HPDE6-E6E7 (cell line): ENCODE results near the gene MRPL40.
"Not testable (repeated sequence)": the region's sequence is repeated elsewhere in the genome, so short reads cannot be mapped to it uniquely, and the experiment has no call there.

Experiments used
- DNase-seq: peaks from one replicate; pipeline ENCODE4 v3.0.0; 2011; ENCODE audit warnings: missing footprints; ENCODE audit errors: extremely low spot score

The MRPL40 gene

DNA sequence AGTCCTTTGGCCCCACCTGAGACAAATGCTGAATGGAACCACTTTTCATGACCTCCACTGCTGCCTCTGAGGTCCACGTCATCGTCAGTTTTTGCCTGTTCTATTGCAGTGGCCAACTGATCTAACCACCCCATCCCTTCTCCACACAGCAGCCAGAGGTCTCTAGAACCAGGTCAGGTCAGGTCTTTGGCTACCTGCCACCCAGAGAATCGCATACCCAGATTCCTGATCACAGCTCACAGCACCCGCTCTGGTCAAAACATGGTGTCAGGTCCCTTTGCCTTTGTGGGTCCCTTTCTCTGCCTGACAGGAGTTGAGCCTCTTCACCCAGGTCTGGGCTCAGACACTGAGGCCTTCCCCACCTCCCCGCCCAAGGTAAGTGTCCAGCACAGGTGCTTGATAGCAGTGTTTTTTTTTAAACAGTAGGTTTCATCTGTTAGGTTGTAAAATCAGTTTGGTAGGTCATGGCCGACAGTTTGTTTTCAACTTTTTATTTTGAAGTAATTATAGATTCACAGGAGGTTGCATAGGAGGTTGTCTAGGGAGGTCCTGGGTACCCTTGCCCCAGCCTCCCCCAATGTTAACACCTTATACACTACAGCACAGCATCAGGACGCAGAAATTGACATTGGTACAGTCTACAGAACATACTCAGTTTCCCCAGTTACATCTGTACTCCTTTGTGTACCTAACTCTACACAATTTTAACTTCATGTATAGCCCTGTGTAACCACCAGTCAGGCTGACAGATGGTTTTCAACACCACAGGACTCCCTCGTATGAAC lies 8.3 kb downstream of the MRPL40 start:
- no peak for DNase-seq

DNA sequence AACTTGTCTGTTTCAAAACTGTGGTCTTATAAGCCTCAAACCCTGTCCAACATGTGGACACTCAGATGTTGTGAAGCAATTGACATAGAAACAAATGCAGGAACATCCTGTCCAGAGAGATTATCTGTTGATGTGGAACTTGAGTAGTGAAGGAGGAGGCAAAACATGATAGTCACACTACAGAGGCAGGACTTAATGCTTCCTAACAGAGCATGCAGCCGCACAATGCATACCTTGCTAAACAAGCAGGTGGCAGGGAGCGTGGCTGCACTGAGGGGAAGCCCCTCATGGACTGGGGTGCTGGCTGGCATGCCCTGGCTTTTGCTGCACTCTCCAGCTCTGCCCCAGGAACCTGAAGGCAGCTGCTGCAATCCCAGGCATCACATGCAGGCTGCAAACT lies 9.8 kb downstream of the MRPL40 start:
- no peak for DNase-seq

DNA sequence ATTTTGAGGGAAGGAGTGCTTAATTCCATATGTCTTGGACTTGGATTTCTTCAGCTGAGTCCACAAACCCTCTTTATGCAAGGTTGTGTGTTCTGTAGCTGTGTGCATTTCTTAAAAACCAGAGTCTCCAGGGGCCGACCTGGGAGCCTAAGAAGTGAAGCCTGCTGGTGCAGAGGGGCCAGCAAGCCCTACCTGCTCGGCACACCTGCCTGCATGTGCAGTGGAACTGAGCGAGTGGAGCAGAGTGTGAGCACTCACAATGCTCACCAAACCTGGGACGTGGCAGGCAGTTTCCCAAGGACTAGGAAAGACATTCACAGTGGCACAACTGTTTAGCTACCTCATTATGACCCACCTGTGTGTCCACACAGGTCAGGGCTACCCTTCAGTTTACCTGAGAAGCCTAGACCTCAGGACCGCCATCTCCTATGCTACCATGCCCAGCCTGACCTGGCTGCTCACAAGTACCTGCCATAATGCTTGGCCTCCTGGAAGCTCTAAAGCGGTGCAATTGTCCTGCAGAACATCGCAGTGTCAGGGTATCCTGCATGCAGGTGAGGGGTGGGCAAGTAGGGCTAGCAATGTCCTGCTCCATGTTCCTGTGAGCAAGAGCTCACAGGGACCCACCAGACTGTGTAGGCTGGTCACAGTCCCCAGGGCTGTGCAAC lies 11.3 kb downstream of the MRPL40 start:
- DNase-seq = no peak

DNA sequence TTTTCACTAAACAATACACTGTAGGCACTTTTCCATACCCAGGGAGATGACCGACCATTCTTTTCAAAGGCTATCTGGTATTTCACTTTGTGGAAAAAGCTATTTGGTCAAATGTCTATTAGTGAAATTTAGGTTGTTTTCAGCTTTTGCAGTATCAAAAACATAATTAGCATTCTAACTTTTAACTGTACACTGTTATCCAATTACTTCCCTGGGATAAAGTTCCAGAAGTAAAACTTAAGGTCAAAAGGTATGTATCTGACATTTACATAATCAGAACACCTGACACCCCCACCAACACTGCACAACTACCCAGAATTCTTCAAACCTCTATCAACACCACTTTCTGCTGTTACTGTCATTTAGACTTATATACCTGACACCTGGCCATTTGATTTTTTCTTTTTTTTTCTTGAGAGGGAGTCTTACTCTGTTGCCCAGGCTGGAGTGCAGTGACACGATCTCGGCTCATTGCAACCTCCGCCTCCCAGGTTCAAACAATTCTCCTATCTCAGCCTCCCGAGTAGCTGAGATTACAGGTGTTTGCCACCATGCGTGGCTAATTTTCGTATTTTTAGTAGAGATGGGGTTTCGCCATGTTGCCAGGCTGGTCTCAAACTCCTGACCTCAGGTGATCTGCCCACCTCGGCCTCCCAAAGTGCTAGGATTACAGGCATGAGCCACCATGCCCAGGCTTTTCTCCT lies 13.1 kb downstream of the MRPL40 start:
- DNase-seq = not testable (repeated sequence)

DNA sequence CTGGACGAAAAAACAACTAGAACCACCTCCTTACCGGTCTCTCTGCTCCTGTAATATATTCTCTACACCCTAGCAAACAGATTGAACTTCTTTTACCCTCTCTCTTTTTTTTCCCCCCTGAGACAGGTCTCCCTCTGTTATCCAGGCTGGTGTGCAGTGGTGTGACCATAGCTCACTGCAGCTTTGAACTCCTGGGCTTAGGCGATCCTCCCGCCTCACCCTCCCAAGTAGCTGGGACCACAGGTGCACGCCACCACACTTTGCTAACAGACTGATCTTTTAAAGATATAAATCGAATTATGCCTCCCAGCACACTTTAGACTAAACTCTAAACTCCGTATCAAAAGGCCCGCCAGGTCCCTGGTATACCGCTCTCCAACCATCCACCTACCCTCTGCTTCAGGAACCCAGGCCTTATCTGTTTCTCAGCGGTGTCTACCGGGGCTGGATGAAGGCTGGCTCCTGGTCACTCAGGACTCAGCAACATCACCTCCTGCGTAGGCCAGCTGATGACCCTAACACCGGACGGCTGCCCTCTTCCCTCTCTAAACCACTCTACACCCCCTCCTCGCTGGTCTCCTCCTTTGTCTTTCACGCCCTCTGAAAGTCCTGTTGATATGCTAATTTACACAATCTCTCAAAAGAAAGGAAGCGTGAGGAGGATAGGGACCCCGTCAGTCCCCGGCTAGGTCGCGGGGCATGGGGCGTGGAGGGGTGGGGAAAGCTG lies 14.4 kb downstream of the MRPL40 start:
- DNase-seq = no peak

DNA sequence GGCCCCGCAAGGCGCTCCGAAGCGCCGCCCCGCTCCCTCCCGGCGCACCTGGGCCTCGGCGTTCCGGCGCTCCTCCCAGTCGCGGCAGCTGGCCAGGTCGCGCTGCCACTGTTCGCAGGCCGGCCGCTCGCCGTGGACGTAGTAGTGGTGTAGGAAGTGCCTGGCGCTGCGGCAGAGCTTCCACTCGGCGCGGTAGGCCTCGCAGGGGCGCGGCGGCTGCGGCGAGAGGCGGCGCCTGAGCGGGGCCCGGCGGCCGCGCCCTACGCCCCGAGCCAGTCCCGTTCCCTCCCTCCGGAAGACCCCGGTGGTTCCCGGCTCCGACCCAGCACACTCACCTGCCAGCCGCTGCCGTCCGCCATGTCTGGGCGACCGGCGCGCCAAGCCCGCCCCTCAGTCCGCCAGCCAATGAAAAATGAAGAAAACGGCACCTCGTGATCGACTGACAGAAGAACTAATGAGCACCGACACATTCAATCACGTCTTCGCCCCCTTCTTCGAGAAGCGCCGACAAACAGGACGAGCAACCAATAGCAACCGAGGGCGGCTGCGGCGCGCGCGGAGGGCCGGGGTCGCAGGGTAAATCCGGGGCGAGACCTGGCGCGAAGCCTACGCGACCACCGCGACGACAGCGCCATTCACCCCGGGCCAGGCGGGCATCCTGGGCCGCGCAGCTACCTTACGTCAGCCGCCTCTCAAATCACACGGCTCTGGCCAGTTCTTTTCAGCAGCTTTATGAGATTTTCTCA lies 15.2 kb downstream of the MRPL40 start, which contains the start of gene C22orf39:
TSS of gene C22orf39 (minus strand) at position 382 of the 746 bp plus-strand sequence. CDS start at position 359, 23 bp downstream.
- peak; percentile 95 for DNase-seq

DNA sequence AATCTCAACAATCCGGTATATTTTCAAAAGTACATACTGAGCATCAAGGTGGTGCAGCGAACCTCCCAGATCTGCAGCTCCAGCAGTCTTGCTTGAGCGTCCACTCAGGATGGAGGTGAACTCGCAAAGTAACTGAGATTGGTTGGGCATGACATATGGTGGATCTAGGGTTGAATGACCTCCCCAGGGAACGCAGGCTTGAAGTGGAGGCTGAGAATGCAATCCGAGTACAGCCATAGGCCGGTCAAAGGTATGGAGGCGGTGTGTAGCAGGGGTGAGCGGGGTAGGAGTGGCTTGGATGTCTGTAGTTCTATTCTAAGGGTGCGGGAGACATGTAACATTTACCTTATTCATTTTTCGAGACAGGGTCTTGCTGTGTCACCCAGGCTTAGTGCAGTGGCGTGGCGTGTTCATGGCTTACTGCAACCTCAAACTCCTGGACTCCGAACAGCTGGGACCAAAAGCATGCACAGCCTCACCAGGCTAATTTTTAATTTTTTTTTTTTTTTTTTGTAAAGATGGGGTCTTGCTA lies 15.8 kb downstream of the MRPL40 start:
- DNase-seq = peak; percentile 70

DNA sequence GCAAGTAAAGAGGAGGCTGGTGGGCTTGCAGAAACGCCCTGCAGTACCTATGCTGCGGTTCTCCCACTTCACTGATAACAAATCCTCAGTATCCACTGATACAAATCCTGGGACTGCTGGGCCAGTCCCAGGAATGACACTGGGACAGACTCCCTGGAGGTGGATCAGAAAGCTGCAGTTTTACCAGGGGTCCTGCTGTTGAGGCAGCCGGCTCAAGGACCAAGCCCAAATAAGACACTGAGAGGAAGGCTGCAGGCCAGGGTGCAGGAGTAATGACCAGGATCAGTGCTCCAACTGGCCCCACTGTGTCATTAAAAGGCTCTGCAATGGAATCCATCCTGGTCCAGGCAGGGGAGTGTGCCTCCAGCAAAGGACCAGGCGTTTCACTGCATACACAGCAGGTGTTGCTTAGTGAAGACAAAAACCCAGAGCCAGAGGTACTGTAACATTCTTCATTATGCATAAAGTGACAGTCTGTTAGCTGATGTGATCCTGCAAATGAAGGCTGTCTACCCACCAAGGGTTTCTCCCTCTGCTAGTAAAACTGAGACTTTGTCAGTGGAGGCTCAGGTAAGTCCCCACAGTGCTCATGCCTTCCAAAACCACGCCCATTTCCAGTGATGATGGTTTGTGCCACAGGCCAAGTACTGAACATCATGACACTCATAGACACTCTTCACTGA lies 16.5 kb downstream of the MRPL40 start:
- DNase-seq = no peak

DNA sequence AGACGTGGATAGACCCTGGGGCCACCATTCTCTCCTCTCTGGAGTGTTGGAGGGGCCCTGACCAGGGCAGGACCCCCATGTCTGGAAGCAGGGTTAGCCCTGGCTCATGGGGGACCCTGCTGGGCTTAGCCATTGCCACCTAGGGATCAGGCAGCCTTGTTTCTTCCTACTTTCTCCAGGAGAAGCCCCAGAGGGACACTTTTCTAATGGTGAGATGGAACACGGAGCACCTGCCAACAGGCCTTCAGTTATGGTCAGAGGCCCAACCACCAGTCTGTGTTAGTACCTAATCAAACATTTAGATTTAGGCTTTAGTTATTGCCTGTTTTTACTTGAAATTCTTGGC lies 17.1 kb downstream of the MRPL40 start:
- DNase-seq = no peak

DNA sequence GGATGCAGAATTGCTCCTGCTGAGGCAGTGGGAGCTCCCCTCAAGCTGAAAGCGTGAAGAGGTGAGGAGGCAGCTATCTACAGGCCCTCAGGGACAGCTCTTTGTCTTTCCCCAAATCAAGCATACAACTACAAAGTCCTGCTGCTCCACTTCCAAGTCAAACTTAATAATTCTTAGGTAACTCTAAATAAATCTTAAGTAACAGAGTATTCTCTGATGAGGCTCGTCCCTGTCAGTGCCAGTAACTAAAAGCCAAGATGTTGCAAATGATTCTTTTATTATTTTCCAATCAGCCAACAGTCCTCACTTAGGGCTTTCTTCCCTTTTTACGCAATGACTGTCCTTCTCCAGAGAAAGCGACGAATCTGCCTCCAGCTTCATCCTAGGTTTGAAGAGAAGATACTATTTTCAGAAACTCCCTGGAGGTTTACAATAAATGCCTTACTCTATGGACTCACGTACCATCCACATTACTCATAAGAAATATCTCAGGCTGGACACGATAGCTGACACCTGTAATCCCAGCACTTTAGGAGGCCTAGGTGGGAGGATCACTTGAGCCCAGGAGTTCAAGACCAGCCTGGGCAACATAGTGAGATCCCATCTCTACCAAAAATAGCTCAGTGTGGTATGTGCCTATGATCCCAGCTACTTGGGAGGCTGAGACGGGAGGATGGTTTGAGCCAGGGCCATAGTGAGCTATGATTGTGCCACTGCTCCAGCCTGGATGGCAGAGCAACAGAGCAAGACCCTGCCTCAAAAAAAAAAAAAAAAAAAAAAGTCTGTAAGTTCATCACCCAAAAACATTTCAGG lies 18.2 kb downstream of the MRPL40 start:
- DNase-seq = no peak

DNA sequence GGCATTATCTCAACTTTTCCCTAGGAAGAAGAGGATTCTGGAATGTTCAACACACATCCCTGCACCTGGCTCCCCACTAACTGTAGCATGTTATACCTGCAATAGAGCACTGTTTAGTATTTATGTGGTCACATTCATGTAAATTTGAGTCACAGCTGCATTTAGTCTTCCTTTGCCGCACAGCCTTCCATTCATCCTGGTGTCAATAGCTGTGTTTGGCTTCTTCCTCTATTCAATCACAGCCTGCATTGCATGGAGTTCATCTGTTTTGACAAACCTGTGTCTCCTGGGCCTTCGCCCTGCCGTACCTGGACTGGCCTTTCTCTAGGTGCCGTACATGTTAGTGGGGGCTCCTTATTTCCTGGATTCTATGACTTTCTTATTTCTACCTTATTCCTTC lies 19.2 kb downstream of the MRPL40 start:
- no peak for DNase-seq

DNA sequence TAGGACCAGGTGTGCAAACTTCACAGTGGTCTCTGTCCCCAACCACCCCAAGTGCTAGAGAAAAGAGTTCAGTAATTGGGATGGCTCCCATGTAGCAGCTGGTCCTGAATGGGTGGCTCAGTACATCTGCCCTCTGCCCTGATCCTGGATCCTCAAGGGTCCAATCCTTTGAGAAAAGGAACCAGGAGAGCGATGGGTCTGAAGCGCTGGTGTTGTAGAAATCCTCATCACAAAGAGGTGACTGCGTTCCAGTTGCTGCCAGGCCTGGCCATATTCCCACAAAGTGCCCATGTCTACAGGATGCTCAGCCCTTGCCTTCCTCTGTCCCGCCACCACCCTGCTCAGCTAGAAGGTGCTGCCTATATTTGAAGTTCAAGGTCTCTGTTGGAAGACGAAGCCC lies 21.4 kb downstream of the MRPL40 start:
- no peak for DNase-seq

DNA sequence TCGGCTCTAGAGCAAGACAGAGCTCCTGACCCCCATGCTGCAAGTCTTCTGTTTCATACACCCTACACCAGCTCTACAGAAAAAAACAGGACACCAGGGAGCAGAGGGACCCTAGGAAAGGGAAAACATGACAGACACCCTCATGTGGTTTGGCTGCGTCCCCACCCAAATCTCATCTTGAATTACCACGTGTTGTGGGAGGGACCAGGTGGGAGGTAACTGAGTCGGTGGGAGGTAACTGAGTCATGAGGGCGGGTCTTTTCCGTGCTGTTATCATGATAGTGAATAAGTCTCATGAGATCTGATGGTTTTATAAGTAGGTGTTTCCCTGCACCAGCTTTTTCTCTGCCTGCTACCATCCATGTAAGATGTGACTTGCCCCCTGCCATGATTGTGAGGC lies 21.8 kb downstream of the MRPL40 start:
- no peak for DNase-seq

DNA sequence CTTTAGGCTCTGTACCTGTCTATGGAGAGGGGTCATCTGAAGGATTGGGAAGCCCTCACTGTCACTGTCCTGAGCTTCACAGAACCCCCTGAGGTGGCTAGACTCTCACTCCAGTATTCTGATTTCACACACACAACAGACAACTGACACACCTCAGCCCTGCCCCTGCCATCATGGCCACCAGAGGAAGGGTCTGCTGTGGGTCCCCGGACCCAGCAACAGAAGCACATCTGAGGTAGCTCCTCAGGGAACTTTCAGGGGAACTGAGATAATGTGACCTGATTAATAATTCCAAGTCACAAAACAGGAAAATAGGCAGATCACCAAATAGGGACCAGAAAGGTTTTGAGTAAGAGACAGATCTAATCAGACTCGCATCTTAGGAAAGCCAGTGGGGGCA lies 22.7 kb downstream of the MRPL40 start:
- DNase-seq = no peak

DNA sequence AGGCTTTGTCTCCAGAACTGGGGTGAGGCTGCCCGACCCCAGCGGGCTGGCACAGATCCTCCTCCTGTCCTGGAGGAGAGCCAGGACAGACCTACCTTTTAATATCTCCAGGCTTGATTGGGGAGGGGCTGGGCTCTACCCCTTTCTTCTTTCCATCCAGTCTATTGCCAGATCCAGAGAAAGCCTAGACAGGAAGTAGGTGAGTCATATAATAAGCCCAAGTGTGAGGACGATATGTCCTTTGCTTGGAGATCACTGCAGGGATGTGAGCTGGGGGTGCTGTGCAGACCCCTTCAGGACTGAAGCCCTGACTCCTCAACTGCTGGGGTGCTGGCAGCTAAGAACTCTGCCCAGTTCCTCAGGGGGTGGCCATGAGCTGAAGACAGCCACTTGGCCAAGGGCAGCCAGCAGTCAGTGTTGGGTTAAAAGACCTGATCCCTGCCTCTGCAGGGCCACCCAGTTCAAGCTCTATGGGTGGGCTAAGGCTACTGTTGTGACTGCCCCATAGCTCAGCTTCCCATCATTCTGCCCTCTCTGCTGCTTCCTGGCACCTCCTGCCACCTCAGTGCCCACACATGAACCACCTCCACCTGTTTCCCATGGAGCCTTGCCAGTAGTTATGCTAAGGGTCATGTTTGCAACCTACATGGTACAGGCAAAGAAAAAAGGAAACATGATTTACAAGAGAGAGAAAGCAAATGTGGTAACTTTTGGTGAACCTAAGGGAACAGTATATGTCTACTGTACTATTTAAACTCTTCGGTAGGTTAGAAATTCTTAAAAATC lies 23.4 kb downstream of the MRPL40 start:
- no peak for DNase-seq

DNA sequence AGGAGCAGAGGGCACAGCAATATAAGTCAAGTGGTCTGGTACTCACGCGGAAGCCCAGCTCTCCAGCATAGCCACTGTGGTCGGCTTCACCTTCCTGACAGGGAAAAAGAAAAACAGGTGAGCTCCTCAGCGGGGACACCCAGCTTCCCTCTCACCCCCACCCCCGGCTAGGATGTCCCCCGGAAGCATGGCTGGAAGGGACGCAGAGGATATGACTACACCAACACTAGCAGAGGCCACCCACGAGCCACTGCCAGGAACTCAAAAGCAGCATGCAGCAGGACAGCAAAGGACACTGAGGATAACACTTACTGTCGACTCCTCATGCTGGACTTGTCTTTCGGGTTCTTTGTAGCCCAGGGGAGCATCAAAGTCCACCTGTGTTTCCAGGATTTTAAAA lies 24.2 kb downstream of the MRPL40 start:
- no peak for DNase-seq

DNA sequence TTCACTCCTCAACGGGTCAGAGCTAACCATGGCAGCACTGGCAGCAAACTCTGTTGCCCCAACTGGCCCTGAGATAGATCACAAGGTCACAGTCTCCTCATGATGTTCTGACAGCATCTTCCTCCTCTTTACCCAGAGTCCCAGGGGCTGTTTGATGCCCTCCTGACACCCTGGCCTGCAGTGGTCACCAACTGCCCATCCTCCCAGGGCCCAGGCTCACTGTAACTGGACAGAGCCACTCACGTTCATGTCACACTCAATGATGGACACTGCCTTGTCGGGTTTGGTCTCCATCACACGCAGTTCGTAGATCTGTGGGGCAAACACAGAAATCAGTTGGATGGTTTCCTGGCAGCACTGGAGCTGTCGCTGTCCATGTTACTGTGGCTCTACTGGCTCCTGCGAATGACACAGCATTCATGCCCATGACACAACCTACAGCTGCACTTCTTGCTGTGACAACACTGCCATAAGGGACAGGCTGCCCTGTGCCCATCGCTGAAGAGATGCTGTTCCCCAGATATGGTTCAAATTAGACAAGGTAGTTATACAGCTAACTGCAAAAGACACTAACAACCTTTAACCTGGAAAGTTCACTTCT lies 25.6 kb downstream of the MRPL40 start:
- no peak for DNase-seq

DNA sequence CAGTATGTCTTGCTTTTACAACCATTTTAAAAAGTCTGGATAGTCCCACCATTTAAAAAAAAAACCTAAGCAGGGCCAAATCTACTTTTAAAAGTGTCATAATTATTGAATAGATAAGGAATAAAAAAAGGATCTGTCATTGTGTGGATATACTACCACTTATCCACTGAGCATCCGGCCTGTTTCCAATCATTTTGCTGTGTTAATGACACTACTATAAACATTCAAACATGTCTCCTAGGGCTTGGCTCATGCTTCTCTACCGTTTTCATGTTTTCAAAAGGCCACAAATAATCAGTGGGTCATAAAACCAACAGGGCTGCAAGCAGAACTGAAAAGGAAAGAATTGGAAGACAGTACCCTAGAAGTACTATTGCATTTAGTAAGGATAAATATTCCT lies 27.7 kb downstream of the MRPL40 start:
- DNase-seq = no peak

DNA sequence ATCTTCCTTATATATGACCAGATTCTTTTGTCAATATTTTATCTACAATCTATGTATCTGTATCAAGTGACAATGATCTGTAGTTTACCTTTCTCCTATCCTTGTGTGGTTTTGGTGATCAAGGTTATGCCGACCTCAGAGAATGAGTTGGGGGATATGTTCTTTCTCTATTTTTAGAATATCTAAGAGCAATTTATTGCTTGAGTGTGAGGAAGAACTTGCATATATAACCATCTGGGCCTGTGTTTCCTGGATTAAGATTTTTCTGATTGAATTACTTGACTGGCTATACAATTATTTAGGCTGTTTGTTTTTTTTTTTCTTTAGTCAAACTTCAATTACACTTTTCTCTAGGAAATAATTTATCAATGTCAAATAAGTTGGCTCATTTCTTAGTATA lies 29.2 kb downstream of the MRPL40 start:
- no peak for DNase-seq
